OCI-LY1 (cell line): Measurements from ENCODE around the gene GSE1.

Source experiments
- CTCF ChIP-seq: fragments of 200-600 bp; sonication (generic), shearing (Covaris generic); IDR thresholded peaks from 2 replicates; pipeline ENCODE4 v1.5.1; 2017; ENCODE audit warnings: mild to moderate bottlenecking, antibody characterized with exemption, low read length, moderate library complexity, mixed read lengths
- EZH2 ChIP-seq: fragments of 200-600 bp; sonication (generic), shearing (Covaris generic); IDR thresholded peaks from 2 replicates; pipeline ENCODE4 v1.8.0; 2017; ENCODE audit warnings: borderline replicate concordance, mixed run types, mild to moderate bottlenecking, antibody characterized with exemption, low read length, moderate library complexity, mixed read lengths

GRCh38 chr16:85605051-85605911 is 7.8 kb upstream of the GSE1 start:
- no peak for TF ChIP-seq CTCF
- TF ChIP-seq EZH2 = no peak
